Measurements from ENCODE around the gene ZNF571.

The ZNF571 gene

DNA sequence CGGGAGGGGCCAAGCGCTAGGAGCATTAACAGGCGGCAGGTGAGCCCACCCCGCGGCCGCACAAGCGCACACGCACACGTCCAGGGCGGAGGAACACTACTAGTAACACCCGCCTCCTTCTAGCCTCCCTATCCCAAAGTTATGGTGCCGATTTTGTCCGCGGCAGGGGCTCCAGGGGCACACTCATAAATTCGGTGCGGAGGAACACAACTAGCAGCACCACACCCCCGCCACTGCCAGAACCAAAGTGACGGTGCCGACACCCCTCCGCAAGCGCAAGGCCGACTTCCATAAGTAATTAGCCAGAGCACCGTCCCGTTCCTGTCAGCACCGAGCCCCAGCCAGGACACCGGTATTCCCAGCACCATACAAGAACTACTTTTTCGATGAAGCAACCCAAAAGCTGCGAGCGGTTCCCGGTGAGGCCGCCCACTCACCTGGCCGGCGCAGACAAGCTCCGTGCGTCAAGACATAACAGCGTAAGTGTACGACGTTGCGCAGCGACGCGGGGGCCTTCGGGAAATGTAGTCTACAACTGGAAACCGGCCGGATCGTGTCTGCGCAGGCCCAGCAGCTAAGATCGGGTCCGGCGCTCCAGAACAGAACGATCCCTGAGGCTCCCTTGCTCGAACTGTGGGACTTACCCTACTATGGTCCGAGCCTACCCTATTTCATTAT lies at the start of gene ZNF571, which contains the start of gene ZNF540:
TSS of gene ZNF571 (minus strand) at position 489 of the 678 bp plus-strand sequence. CDS start 8,116 bp downstream, outside the sequence.
TSS of gene ZNF540 (plus strand) at position 573 of the 678 bp plus-strand sequence. CDS start 3,572 bp downstream, outside the sequence.
- peak; percentile 100 for DNase-seq

DNA sequence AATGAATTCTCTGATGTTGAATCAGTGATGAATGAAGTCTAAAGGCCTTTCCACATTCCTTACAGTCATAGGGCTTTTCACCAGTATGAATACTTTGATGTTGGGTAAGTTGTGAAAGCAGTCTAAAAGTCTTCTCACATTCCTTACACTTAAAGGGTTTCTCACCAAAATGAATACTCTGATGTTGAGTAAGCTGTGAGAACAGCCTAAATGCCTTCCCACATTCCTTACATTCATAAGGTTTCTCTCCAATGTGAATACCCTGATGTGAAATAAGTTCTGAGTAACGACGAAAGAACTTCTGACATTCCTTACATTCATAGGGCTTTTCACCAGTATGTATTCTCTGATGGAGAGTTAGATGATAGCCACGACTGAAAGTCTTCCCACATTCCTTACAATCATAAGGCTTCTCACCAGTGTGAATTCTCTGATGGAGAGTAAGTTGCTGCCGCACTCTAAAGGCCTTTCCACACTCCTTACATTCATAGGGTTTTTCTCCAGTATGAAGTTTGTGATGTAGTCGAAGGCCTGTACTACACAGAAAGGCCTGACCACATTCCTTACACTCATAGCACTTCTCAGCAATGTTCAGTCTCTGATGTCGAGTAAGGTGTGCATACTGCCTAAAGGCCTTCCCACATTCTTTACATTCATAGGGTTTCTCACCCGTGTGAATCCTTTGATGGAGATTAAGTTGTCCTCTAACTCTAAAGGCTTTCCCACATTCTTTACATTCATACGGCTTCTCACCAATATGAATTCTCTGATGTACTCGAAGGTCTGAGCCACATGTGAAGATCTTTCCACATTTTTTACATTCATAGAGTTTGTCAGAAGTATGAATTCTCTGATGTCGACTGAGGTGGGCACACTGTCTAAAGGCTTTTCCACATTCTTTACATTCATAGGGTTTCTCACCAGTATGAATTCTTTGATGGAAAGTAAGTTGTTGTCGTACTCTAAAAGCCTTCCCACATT lies 40.8 kb upstream of the ZNF571 start:
- no peak for DNase-seq

DNA sequence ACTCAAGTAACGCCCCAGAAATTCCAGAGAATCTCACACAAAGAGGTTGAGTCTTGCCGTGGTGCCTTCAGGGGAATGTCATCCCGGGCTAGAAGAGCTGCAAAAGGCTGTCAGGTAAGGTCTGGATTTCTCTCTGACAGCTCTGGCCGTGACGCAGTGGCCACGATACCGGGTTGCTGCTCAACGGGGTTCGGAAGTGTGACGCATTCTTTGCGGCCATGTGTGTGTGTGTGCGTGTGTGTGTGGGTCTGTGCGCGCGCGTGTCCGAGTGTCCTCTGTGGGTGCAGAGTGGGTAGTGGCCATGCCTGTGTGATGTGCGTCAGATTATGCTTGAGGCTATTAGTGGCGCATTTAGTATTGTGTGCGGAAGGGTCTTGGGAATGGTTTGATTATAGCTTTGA lies 390 bp upstream of the ZNF571 start:
- no peak for DNase-seq

DNA sequence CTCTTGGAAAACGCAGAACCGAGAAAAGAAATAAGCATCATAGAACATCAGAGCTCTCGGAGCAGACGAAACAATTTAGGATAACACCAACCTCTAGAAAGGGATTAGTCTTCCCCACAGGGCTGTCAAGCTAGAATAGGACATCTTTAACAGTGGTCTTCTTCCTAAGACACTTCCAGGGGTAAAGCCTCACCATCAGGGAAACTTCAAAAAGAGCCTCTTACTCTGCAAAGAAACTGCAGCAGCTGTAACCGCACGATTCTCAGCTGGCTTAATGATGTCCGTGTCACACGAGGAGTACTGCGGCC lies 642 bp downstream of the ZNF571 start:
- DNase-seq, result no peak

DNA sequence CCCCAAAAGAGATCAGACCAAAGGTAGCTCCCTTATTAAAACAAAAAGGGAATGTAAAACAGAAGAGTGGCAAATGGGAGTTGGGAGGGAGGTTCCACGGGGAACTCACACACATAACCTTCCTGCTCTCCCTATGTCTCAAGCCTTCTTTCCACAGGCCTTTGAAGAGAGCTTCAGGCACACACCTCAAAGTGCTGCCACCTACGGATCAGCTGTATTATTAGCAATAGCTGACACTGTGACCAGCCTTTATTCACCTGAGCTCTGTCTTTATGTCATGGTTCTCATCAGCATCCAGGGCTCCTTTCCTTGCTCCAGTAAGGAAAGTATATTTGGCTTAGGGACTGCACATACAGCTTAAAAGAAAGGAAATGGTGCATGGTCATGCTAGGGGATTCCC lies 11.3 kb downstream of the ZNF571 start:
- peak; percentile 53 for DNase-seq

DNA sequence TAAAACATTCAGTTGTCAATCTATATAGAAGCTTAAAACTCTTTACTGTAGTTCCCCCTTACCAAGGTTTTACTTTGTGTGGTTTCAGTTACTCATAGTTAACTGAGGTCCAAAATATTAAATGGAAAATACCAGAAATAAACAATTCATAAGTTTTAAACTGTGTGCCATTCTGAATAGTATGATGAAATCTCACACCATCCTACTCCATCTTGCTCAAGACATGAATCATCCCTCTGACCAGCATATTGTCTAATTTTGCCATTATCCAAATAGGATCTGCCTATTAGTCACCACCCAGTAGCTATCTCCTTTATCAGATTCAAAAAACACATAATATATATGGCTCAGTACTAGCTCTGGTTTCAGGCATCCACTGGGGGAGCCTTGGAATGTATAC lies 22.4 kb downstream of the ZNF571 start:
- DNase-seq, result no peak

DNA sequence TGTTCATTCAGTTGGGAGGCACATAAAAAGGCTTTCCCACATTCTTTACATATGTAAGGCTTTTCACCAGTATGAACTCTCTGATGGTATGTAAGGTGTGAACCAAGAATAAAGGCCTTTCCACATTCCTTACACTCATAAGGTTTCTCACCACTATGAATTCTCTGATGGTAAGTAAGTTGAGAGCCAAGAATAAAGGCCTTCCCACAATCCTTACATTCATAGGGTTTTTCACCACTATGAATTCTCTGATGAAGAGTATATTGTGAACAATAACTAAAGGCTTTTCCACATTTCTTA lies 29.3 kb downstream of the ZNF571 start:
- no peak for DNase-seq

DNA sequence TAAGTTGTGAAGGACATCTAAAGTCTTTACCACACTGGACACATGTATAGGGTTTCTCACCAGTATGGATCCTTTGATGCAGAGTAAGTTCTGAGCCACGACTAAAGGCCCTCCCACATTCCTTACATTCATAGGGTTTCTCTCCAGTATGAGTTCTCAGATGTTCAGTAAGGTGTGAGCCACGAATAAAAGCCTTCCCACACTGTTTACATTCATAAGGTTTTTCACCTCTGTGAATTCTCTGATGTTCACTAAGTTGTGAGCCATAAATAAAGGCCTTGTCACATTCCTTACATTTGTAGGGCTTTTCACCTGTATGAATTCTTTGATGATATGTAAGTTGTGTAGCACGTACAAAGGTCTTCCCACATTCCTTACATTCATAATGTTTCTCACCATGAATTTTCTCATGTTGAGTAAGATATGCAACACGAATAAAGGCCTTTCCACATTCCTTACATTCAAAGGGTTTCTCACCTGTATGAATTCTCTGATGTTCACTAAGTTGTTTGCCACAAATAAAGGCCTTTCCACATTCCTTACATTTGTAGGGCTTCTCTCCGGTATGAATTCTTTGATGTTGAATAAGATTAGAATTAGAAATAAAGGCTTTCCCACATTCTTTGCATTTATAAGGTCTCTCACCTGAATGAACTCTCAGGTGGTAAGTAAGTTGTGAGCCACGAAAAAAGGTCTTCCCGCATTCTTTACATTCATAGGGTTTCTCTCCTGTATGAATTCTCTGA lies 29.8 kb downstream of the ZNF571 start:
- peak; percentile 25 for DNase-seq

DNA sequence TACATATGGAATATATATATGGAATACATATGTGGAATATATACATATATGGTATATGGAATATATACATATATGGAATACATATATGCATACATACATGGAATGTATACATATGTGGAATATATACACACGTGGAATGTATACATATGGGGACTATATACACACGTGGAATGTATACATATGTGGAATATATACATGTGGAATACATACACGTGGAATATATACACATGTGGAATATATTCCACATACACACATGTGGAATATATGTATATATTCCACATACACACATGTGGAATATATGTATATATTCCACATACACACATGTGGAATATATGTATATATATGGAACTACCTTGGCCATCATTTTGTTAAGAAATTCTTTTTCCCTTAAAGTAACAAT lies 31.1 kb downstream of the ZNF571 start:
- DNase-seq, result no peak

DNA sequence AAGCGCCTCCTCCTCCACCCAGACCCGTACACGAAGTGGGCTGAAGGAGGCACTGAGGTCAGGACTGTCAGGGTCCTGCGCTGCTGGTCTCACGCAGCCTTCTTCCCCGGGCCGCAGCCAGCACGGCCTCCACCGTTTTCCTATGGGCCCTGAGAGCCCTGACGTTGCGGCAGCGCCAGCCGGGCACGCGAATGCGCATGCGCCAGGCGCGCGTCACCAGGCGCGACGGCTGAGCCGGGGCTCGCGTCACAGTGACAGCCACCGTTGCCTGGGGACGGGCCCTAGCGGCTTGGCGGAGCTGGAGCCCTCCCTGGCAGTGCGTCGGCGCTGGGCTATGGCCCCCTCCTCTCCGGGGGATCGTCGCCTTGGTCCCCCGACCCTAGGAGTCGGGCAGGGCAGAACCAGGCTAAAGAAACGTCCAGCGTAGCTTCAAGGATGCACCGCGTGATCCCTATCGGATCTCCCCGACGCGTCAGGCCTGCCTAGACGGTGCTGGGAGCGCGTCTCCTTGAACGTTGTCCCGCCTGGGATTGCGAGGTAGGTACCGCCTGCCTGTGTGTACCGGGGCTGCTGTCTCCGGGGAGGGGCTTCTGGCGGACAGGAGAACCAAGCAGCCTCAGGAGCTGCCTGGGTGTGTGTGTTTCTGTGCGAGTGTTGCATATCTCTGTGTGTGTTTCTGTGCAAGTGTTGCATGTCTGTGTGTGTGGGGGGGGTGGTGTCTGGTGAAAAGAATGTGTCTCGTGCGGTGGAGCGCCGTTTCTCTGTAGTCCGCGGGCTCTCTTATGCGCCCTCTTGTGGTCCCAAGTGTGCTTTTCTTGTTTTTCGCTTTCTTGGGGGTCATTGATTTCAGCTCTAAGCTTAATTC lies 43.2 kb downstream of the ZNF571 start:
- DNase-seq, result peak; percentile 92

DNA sequence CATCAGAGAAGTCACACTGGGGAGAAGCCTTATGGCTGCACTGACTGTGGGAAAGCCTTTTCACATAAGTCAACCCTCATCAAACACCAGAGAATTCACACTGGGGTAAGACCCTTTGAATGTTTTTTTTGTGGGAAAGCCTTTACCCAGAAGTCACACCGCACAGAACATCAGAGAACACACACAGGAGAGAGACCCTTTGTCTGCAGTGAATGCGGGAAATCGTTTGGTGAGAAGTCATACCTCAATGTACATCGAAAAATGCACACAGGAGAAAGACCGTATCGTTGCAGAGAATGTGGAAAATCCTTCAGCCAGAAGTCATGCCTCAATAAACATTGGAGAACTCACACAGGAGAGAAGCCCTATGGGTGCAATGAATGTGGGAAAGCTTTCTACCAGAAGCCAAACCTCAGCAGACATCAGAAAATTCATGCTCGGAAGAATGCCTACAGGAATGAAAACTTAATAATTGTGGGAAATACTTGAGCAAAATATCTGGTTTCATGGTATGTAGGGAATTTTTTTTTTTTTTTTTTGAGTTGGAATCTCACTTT lies 57.1 kb downstream of the ZNF571 start:
- no peak for DNase-seq

DNA sequence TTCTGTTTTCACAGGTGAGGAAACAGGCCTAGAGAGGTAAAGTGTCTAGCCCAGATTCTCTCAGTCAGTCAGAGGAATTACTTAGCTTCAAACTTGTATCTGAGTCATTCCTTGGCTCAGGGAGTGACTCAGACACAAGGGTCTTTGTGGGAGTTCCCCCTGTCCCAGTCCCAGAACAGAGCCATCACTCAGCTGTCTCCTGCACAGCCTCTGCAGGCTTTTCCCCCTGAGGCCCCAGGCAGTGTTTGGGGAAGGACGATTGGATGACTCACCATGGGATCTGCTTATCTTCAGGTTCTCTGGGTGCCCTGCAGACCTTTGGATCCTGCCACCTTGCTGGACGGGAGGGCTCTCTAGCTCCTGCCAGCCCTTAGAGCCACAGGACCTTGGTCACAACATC lies 74.7 kb downstream of the ZNF571 start:
- peak; percentile 56 for DNase-seq

Measured in DMS53 (cell line).